OCI-LY3 (cell line): ENCODE results near the gene DOK5.

Experiments
- H2AFZ ChIP-seq: fragments of 200-600, 300-600 bp; shearing (Covaris generic); 2 replicates; pipeline ENCODE4 v1.6.0; 2014; ENCODE audit warnings: antibody characterized with exemption, low read depth, low read length
- H3K27ac ChIP-seq: fragments of 200-600, 300-600 bp; sonication (generic); 2 replicates; pipeline ENCODE4 v1.5.1; 2014; ENCODE audit warnings: mild to moderate bottlenecking, low read length, moderate library complexity, mixed read lengths
- H3K27me3 ChIP-seq: fragments of 200-600, 300-600 bp; sonication (generic); 2 replicates; pipeline ENCODE4 v1.6.1; 2014; ENCODE audit warnings: low read depth, low read length, mixed read lengths
- H3K36me3 ChIP-seq: fragments of 200-600, 300-600 bp; sonication (generic); replicated peaks from 2 replicates; pipeline ENCODE3; 2014; ENCODE audit warnings: low read depth, low read length, mixed read lengths
- H3K4me1 ChIP-seq: fragments of 300-600, 200-600 bp; sonication (generic); 2 replicates; pipeline ENCODE4 v1.6.1; 2014; ENCODE audit warnings: low read length, mixed read lengths
- H3K4me2 ChIP-seq: fragments of 200-600, 300-600 bp; sonication (generic); 2 replicates; pipeline ENCODE4 v1.6.1; 2014; ENCODE audit warnings: low read length, mixed read lengths
- H3K4me3 ChIP-seq: fragments of 300-600, 200-600 bp; sonication (generic); 2 replicates; pipeline ENCODE4 v1.5.1; 2014; ENCODE audit warnings: antibody characterized with exemption, mild to moderate bottlenecking, low read length, moderate library complexity
- H3K79me2 ChIP-seq: fragments of 300-600, 200-600 bp; shearing (Covaris generic); 2 replicates; pipeline ENCODE4 v1.6.1; 2014; ENCODE audit warnings: mild to moderate bottlenecking, low read length, mixed read lengths
- H3K9ac ChIP-seq: fragments of 300-600, 200-600 bp; shearing (Covaris generic); 2 replicates; pipeline ENCODE4 v1.6.0; 2014; ENCODE audit warnings: mild to moderate bottlenecking, low read length, moderate library complexity
- H3K9me3 ChIP-seq: fragments of 200-600, 300-600 bp; shearing (Covaris generic); 2 replicates; pipeline ENCODE4 v1.6.1; 2014; ENCODE audit warnings: low read length, mixed read lengths; ENCODE audit not compliant: insufficient read depth
- H4K20me1 ChIP-seq: fragments of 200-600, 300-600 bp; sonication (generic); 2 replicates; pipeline ENCODE4 v1.6.1; 2016; ENCODE audit warnings: low read length, mixed read lengths; ENCODE audit not compliant: insufficient read depth
- EZH2phosphoT487 ChIP-seq: fragments of 200-600 bp; shearing (Covaris generic); IDR thresholded peaks from 2 replicates; pipeline ENCODE4 v1.6.1; 2018; ENCODE audit warnings: antibody characterized with exemption, mixed run types, low read depth
- TF ChIP-seq, protein P1 (sequence below): fragments of 200-600, 300-600 bp; sonication (generic); IDR thresholded peaks from 2 replicates; pipeline ENCODE4 v1.5.1; 2014; ENCODE audit warnings: antibody characterized with exemption, low read length, low read depth

DOK5 gene

GRCh38 chr20:54680439-54680838 lies 205.0 kb downstream of the DOK5 start:
- H3K4me1 ChIP-seq: no peaks in the 10 kb centered on the region
- no peak overlapping the region for H3K27ac ChIP-seq
- no peak for TF ChIP-seq EZH2phosphoT487
- TF ChIP-seq, protein P1, sequence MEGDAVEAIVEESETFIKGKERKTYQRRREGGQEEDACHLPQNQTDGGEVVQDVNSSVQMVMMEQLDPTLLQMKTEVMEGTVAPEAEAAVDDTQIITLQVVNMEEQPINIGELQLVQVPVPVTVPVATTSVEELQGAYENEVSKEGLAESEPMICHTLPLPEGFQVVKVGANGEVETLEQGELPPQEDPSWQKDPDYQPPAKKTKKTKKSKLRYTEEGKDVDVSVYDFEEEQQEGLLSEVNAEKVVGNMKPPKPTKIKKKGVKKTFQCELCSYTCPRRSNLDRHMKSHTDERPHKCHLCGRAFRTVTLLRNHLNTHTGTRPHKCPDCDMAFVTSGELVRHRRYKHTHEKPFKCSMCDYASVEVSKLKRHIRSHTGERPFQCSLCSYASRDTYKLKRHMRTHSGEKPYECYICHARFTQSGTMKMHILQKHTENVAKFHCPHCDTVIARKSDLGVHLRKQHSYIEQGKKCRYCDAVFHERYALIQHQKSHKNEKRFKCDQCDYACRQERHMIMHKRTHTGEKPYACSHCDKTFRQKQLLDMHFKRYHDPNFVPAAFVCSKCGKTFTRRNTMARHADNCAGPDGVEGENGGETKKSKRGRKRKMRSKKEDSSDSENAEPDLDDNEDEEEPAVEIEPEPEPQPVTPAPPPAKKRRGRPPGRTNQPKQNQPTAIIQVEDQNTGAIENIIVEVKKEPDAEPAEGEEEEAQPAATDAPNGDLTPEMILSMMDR: no peak
- H2AFZ ChIP-seq: no peak overlapping the region
- H3K9ac ChIP-seq: no peak overlapping the region
- H3K9me3 ChIP-seq: no peaks in the 10 kb centered on the region
- H3K79me2 ChIP-seq: no peaks in the 10 kb centered on the region
- peak overlapping the region; percentile 33 for H3K4me2 ChIP-seq
- no peaks in the 10 kb centered on the region for H4K20me1 ChIP-seq
- no peak overlapping the region for H3K4me3 ChIP-seq
- H3K27me3 ChIP-seq: peaks cover 44% of the 10 kb centered on the region
- H3K36me3 ChIP-seq: no peaks in the 10 kb centered on the region

DNA sequence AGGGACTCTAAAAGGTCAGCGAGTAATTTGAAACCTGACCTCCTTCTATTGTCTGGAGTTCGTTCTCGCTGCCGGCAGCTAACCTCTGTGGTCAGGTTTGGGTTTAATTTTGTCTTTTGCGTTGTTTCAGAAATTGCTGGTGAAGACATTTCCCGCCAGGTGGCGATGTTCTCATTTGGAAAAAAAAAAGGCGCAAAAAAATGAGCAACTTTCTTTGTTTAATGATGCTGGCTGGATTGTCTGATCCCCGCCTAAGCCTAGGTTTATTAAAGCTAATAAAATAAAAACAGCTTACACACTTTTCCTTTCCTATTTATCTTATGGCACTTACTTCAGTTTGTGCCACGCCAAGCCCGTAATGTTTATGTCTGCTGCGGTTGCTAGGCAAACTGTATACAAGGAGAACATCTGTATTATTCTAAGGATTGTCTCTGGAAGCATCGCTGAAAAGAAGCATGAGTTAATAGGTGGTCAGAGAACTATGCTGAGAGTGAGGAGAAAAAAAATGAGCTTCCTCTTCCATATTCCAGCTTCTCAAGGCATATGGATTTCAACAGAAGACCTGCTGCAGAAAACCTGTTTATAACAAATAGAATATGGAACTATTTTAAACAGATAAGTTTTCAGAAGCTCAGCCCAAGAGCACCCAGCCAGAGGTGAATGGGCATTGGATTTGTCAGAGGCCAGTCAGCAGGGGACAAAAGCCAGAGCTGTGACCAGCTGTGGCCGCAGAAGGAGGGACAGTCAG lies 205.7 kb downstream of the DOK5 start:
- H3K9ac ChIP-seq: no peak overlapping the region
- no peaks in the 10 kb centered on the region for H3K4me1 ChIP-seq
- peak overlapping the region; percentile 33 for H3K4me2 ChIP-seq
- no peak overlapping the region for H2AFZ ChIP-seq
- peaks cover 48% of the 10 kb centered on the region for H3K27me3 ChIP-seq
- H3K4me3 ChIP-seq: no peak overlapping the region
- no peaks in the 10 kb centered on the region for H3K9me3 ChIP-seq
- no peaks in the 10 kb centered on the region for H3K79me2 ChIP-seq
- H4K20me1 ChIP-seq: no peaks in the 10 kb centered on the region
- H3K36me3 ChIP-seq: no peaks in the 10 kb centered on the region
- no peak for TF ChIP-seq EZH2phosphoT487
- TF ChIP-seq, protein P1: peak; percentile 97
- no peak overlapping the region for H3K27ac ChIP-seq

- H3K9ac ChIP-seq: no peak overlapping the region
- no peak overlapping the region for H3K4me3 ChIP-seq
- no peaks in the 10 kb centered on the region for H3K9me3 ChIP-seq
- no peaks in the 10 kb centered on the region for H4K20me1 ChIP-seq
- no peaks in the 10 kb centered on the region for H3K4me1 ChIP-seq
- TF ChIP-seq, protein P1: no peak
- no peak for TF ChIP-seq EZH2phosphoT487
- no peak overlapping the region for H3K4me2 ChIP-seq
- no peak overlapping the region for H3K27ac ChIP-seq
- H2AFZ ChIP-seq: no peak overlapping the region
- no peaks in the 10 kb centered on the region for H3K36me3 ChIP-seq
- no peaks in the 10 kb centered on the region for H3K79me2 ChIP-seq
- H3K27me3 ChIP-seq: peaks cover 49% of the 10 kb centered on the region
These were observed 206.5 kb downstream of the DOK5 start for GRCh38 chr20:54681869-54682268.

DNA sequence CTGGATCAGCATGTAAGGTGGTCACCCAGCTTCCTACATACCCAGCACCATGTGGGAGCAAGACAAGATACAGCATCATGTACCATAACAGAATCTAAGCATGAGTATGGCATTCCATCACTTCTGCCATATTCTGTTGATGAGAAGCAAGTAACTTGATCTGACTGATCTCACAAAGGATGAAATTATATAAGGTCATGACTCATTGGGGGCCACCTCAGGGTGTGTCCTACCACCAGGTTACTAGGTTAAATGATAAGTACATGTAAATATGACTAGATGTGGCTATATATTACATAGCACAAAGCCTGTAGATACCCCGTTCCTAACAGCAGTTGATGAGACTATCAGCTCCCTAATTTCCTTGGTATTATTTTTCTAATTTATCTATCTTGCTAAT lies 213.1 kb downstream of the DOK5 start:
- H3K27me3 ChIP-seq: peaks cover 24% of the 10 kb centered on the region
- H2AFZ ChIP-seq: no peak overlapping the region
- no peaks in the 10 kb centered on the region for H3K9me3 ChIP-seq
- H3K36me3 ChIP-seq: no peaks in the 10 kb centered on the region
- H3K4me1 ChIP-seq: no peaks in the 10 kb centered on the region
- no peaks in the 10 kb centered on the region for H3K79me2 ChIP-seq
- no peak overlapping the region for H3K4me2 ChIP-seq
- no peak overlapping the region for H3K4me3 ChIP-seq
- no peaks in the 10 kb centered on the region for H4K20me1 ChIP-seq
- no peak overlapping the region for H3K9ac ChIP-seq
- TF ChIP-seq, protein P1: no peak
- TF ChIP-seq EZH2phosphoT487: no peak
- H3K27ac ChIP-seq: no peak overlapping the region
